ENCODE measurements around the gene EBP. TPM values are rescaled to one million over a fixed set of nuclear protein-coding genes. Genes with fewer than 3 reads are reported as not detected.

The EBP gene
- total and polyA plus RNA-seq, 2 experiments from 2014 or later: 128 to 176 TPM

DNA sequence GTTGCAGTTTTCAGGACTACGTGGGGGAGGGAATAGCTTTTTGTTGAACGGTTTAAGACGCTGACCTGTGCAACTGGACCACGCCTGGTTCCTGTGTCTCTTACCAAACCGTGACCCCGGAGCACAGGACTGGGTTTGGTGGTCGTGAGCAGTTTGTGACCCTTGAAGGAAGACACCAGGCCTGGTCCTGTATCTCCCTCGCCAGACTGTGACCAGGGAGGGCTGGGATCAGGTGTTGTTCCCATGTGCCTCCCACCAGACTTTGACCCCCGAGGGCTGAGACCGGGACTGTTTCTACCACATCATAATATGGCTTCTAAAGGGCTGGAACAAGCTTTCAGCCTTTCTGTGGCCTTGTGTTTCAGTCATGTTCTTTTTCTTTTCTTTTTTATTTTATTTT is 683 bp downstream of the EBP start:
- Histone ChIP-seq H3K79me2 (replicated peaks; ENCODE audit: insufficient read depth) (peaks cover 17% of the 10 kb centered on the region), H3K27me3 (ENCODE audit: insufficient read depth) (no peaks in the 10 kb centered on the region), H3K27ac (ENCODE audit: low read depth) (no peak overlapping the region), H3K4me3 (peak overlapping the region; percentile 77), H3K4me2 (peak overlapping the region; percentile 84), H3K36me3 (ENCODE audit: insufficient read depth) (peaks cover 9% of the 10 kb centered on the region; the same call in 1 of the 2 replicates), H2AFZ (no peak overlapping the region), H3F3A (replicated peaks; ENCODE audit: low read depth) (no peaks in the 10 kb centered on the region), H4K20me1 (replicated peaks; ENCODE audit: insufficient read depth) (no peaks in the 10 kb centered on the region), H3K9me2 (ENCODE audit: insufficient read depth) (no peaks in the 10 kb centered on the region), H3K4me1 (ENCODE audit: insufficient read depth) (no peaks in the 10 kb centered on the region)
- peak overlapping the region; percentile 93 for H3K4me3 Mint-ChIP-seq
- peak overlapping the region; percentile 95 for H3K27ac Mint-ChIP-seq
- H3K9me3 Mint-ChIP-seq: no peaks in the 10 kb centered on the region
- no peak for DNase-seq (ENCODE audit: low spot score)
- TF ChIP-seq, protein P1, sequence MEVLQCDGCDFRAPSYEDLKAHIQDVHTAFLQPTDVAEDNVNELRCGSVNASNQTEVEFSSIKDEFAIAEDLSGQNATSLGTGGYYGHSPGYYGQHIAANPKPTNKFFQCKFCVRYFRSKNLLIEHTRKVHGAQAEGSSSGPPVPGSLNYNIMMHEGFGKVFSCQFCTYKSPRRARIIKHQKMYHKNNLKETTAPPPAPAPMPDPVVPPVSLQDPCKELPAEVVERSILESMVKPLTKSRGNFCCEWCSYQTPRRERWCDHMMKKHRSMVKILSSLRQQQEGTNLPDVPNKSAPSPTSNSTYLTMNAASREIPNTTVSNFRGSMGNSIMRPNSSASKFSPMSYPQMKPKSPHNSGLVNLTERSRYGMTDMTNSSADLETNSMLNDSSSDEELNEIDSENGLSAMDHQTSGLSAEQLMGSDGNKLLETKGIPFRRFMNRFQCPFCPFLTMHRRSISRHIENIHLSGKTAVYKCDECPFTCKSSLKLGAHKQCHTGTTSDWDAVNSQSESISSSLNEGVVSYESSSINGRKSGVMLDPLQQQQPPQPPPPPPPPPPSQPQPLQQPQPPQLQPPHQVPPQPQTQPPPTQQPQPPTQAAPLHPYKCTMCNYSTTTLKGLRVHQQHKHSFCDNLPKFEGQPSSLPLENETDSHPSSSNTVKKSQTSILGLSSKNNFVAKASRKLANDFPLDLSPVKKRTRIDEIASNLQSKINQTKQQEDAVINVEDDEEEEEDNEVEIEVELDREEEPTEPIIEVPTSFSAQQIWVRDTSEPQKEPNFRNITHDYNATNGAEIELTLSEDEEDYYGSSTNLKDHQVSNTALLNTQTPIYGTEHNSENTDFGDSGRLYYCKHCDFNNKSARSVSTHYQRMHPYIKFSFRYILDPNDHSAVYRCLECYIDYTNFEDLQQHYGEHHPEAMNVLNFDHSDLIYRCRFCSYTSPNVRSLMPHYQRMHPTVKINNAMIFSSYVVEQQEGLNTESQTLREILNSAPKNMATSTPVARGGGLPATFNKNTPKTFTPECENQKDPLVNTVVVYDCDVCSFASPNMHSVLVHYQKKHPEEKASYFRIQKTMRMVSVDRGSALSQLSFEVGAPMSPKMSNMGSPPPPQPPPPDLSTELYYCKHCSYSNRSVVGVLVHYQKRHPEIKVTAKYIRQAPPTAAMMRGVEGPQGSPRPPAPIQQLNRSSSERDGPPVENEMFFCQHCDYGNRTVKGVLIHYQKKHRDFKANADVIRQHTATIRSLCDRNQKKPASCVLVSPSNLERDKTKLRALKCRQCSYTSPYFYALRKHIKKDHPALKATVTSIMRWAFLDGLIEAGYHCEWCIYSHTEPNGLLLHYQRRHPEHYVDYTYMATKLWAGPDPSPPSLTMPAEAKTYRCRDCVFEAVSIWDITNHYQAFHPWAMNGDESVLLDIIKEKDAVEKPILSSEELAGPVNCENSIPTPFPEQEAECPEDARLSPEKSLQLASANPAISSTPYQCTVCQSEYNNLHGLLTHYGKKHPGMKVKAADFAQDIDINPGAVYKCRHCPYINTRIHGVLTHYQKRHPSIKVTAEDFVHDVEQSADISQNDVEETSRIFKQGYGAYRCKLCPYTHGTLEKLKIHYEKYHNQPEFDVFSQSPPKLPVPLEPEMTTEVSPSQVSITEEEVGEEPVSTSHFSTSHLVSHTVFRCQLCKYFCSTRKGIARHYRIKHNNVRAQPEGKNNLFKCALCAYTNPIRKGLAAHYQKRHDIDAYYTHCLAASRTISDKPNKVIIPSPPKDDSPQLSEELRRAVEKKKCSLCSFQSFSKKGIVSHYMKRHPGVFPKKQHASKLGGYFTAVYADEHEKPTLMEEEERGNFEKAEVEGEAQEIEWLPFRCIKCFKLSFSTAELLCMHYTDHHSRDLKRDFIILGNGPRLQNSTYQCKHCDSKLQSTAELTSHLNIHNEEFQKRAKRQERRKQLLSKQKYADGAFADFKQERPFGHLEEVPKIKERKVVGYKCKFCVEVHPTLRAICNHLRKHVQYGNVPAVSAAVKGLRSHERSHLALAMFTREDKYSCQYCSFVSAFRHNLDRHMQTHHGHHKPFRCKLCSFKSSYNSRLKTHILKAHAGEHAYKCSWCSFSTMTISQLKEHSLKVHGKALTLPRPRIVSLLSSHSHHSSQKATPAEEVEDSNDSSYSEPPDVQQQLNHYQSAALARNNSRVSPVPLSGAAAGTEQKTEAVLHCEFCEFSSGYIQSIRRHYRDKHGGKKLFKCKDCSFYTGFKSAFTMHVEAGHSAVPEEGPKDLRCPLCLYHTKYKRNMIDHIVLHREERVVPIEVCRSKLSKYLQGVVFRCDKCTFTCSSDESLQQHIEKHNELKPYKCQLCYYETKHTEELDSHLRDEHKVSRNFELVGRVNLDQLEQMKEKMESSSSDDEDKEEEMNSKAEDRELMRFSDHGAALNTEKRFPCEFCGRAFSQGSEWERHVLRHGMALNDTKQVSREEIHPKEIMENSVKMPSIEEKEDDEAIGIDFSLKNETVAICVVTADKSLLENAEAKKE (CRISPR knock-in tag; IDR thresholded peaks at IDR 0.05): no peak
- TF ChIP-seq NANOG (IDR thresholded peaks at IDR 0.05; ENCODE audit: borderline replicate concordance): no peak
- ATAC-seq: no peak
- H3K36me3 Mint-ChIP-seq (ENCODE audit: low read depth): peaks cover 22% of the 10 kb centered on the region
- peaks cover 2% of the 10 kb centered on the region for H3K27me3 Mint-ChIP-seq (ENCODE audit: insufficient read depth, low read depth, poor library complexity)
- peaks cover 11% of the 10 kb centered on the region; the same call in 2 of the 3 replicates for H3K4me1 Mint-ChIP-seq

- Mint-ChIP-seq H3K9me3 (no peaks in the 10 kb centered on the region), H3K27me3 (ENCODE audit: insufficient read depth, low read depth, poor library complexity) (peaks cover 2% of the 10 kb centered on the region), H3K4me3 (peak overlapping the region; percentile 40; the same call in 2 of the 3 replicates), H3K36me3 (ENCODE audit: low read depth) (peaks cover 36% of the 10 kb centered on the region), H3K4me1 (peaks cover 11% of the 10 kb centered on the region; the same call in 2 of the 3 replicates), H3K27ac (no peak overlapping the region)
- Histone ChIP-seq H3K27ac (ENCODE audit: low read depth) (no peak overlapping the region), H3K36me3 (ENCODE audit: insufficient read depth) (peaks cover 9% of the 10 kb centered on the region), H3K79me2 (replicated peaks; ENCODE audit: insufficient read depth) (peaks cover 17% of the 10 kb centered on the region), H3K9me2 (ENCODE audit: insufficient read depth) (no peaks in the 10 kb centered on the region), H3K27me3 (ENCODE audit: insufficient read depth) (no peaks in the 10 kb centered on the region), H3F3A (replicated peaks; ENCODE audit: low read depth) (no peaks in the 10 kb centered on the region), H3K4me3 (no peak overlapping the region), H2AFZ (no peak overlapping the region), H3K4me2 (no peak overlapping the region), H3K4me1 (ENCODE audit: insufficient read depth) (no peaks in the 10 kb centered on the region), H4K20me1 (replicated peaks; ENCODE audit: insufficient read depth) (no peaks in the 10 kb centered on the region)
- DNase-seq (ENCODE audit: low spot score): no peak
- no peak for ATAC-seq
- TF ChIP-seq ETS1 (IDR thresholded peaks at IDR 0.05) (no peak), EZH2phosphoT487 (IDR thresholded peaks at IDR 0.05; ENCODE audit: unreplicated experiment) (no peak)
- TF ChIP-seq, protein P1 (CRISPR knock-in tag; IDR thresholded peaks at IDR 0.05): no peak
Measured at GRCh38 chrX:48523682-48524081, 2.1 kb downstream of the EBP start.

All from GM23338 (cell line).